ENCODE measurements around the gene ANTXR1.

ANTXR1 gene

GRCh38 chr2:69089266-69089665 lies 76.3 kb downstream of the ANTXR1 start:
- DNase-seq (ENCODE audit: low read depth), result no peak
- no peak for TF ChIP-seq CTCF (IDR thresholded peaks at IDR 0.05; ENCODE audit: insufficient read depth, low read depth, low read length, missing control alignments)
- H3K4me3 ChIP-seq (ENCODE audit: low read length), result no peak overlapping the region

GRCh38 chr2:69089998-69090397 lies 77.0 kb downstream of the ANTXR1 start:
- no peak for TF ChIP-seq CTCF (IDR thresholded peaks at IDR 0.05; ENCODE audit: insufficient read depth, low read depth, low read length, missing control alignments)
- no peak overlapping the region for H3K4me3 ChIP-seq (ENCODE audit: low read length)
- DNase-seq (ENCODE audit: low read depth), result no peak

GRCh38 chr2:69090820-69091219 lies 77.8 kb downstream of the ANTXR1 start:
- DNase-seq (ENCODE audit: low read depth), result no peak
- no peak for TF ChIP-seq CTCF (IDR thresholded peaks at IDR 0.05; ENCODE audit: insufficient read depth, low read depth, low read length, missing control alignments)
- H3K4me3 ChIP-seq (ENCODE audit: low read length), result no peak overlapping the region

- DNase-seq (ENCODE audit: low read depth), result peak; percentile 46
- TF ChIP-seq CTCF (IDR thresholded peaks at IDR 0.05; ENCODE audit: insufficient read depth, low read depth, low read length, missing control alignments), result no peak
- H3K4me3 ChIP-seq (ENCODE audit: low read length), result no peak overlapping the region
These were observed 79.9 kb downstream of the ANTXR1 start for GRCh38 chr2:69092857-69093256.

GRCh38 chr2:69095305-69095704 lies 82.3 kb downstream of the ANTXR1 start:
- DNase-seq (ENCODE audit: low read depth), result peak; percentile 32
- H3K4me3 ChIP-seq (ENCODE audit: low read length), result no peak overlapping the region
- no peak for TF ChIP-seq CTCF (IDR thresholded peaks at IDR 0.05; ENCODE audit: insufficient read depth, low read depth, low read length, missing control alignments)

- H3K4me3 ChIP-seq (ENCODE audit: low read length), result no peak overlapping the region
- no peak for DNase-seq (ENCODE audit: low read depth)
- TF ChIP-seq CTCF (IDR thresholded peaks at IDR 0.05; ENCODE audit: insufficient read depth, low read depth, low read length, missing control alignments), result no peak
These were observed 83.5 kb downstream of the ANTXR1 start for GRCh38 chr2:69096326-69097095.

GRCh38 chr2:69097148-69097610 lies 84.2 kb downstream of the ANTXR1 start:
- TF ChIP-seq CTCF (IDR thresholded peaks at IDR 0.05; ENCODE audit: insufficient read depth, low read depth, low read length, missing control alignments), result no peak
- H3K4me3 ChIP-seq (ENCODE audit: low read length), result no peak overlapping the region
- no peak for DNase-seq (ENCODE audit: low read depth)

Data from epithelial cell of esophagus (primary cell).